Testis (tissue), 3 donors: ENCODE data around the gene KCNIP3. TPM values are rescaled to one million over a fixed set of nuclear protein-coding genes. Genes with fewer than 3 reads are reported as not detected.

ENCODE experiments used
- DNase-seq: peaks from one replicate; pipeline ENCODE4 v3.0.0-alpha.2; 2019
- H3K27ac ChIP-seq, 2 donors: fragments of 200-600 bp; sonication (generic); one replicate each; pipeline ENCODE4 v1.5.1; 2019
- H3K27me3 ChIP-seq: fragments of 200-600 bp; sonication (generic); one replicate; pipeline ENCODE4 v1.5.1; 2019
- H3K36me3 ChIP-seq: fragments of 200-600 bp; sonication (generic); one replicate; pipeline ENCODE4 v1.5.1; 2017; ENCODE audit warnings: low read depth; ENCODE audit errors: missing control alignments
- H3K4me1 ChIP-seq: fragments of 200-600 bp; sonication (generic); one replicate; pipeline ENCODE4 v1.5.1; 2019
- H3K4me3 ChIP-seq, 2 donors: fragments of 200-600 bp; sonication (generic); one replicate each; pipeline ENCODE4 v1.5.1; 2017 to 2019
- H3K9me3 ChIP-seq: fragments of 200-600 bp; sonication (generic); one replicate; pipeline ENCODE4 v1.5.1; 2017
- CTCF ChIP-seq, 3 experiments: fragments of 450-650 bp in 2 of 3; fragments of 200-600 bp in 1 of 3; sonication (generic) in 1 of 3; IDR thresholded peaks; one replicate each; pipeline ENCODE4 v1.5.1; 2016 to 2019; ENCODE audit warnings: antibody characterized with exemption in 3 of 3, mild to moderate bottlenecking in 2 of 3, moderate library complexity in 1 of 3
- POLR2A ChIP-seq: fragments of 450-650 bp; IDR thresholded peaks from one replicate; pipeline ENCODE4 v1.6.1; 2017; ENCODE audit warnings: antibody characterized with exemption, mild to moderate bottlenecking, moderate library complexity
- WGBS, 2 donors: methylation state at CpG; one replicate each; pipeline ENCODE4 v1.1.5; 2018; 5-methylcytosine and 5-hydroxymethylcytosine counted together
- intact Hi-C: fragments of 100-400 bp; cut with DNase I; formaldehyde crosslinking; loops from one replicate; pipeline ENCODE4 v1.15.1; 2023; ENCODE audit warnings: low total_unique reads
- polyA plus RNA-seq: library from polyadenylated mRNA; stranded (reverse); fragments of 350-450 nt; fragmentation: Illumina TruSeq; extraction: RNeasy Lipid Tissue Mini Kit (QIAGEN cat#74804); gene quantifications from one replicate; pipeline ENCODE4 v1.2.3, GENCODE V29; 2014; ENCODE audit warnings: low read depth, low replicate concordance; ENCODE audit not compliant: insufficient read depth
- total RNA-seq, 2 donors: library from RNA; depleted of rRNA; stranded (reverse); fragments of >200 nt; gene quantifications; one replicate each; pipeline ENCODE4 v1.2.3, GENCODE V29; 2016

The KCNIP3 gene
- total and polyA plus RNA-seq, 3 donors from 2014 or later: 23.9 to 69.1 (median 43.4) TPM

GRCh38 chr2:95352310-95353054 lies 55.3 kb downstream of the KCNIP3 start:
- Histone ChIP-seq H3K4me1 (peaks cover 31% of the 10 kb centered on the region), H3K36me3 (no peaks in the 10 kb centered on the region), H3K27ac (no peak overlapping the region), H3K9me3 (no peaks in the 10 kb centered on the region), H3K4me3 (no peak overlapping the region), H3K27me3 (no peaks in the 10 kb centered on the region)
- TF ChIP-seq POLR2A (no peak), CTCF (IDR thresholded peaks at IDR 0.05) (no peak)
- WGBS, 2 donors: 71 to 76% methylated on average over 5 to 6 of the region's 6 CpGs
- DNase-seq: no peak
- intact Hi-C loops: no loop called here

DNA sequence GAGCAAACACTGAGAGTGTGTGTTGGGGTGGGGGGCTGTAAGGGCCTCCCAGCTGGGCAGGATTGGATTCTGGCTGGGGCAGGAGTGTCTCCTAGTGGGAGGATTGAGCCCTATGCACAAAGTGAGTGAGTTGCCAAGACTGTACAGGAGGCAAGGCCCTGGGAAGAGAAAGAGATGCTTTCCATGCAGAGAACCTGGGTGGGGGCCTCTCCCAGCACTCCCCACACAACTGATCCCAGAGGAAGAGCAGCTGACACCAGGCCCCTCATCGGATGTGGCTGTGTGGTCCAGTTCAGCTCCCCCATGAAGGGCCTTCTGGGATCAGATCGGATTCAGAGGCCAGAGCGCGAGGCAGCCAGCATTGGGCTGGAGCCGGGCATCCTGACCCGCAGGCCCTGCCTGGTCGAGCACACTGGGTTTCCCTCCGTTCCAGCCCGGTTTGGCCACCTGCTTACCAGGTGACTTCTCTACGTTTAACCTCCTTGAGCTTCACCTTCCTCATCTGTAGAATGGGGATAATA lies 56.0 kb downstream of the KCNIP3 start:
- Histone ChIP-seq H3K27ac (no peak overlapping the region), H3K4me3 (no peak overlapping the region), H3K27me3 (no peaks in the 10 kb centered on the region), H3K9me3 (no peaks in the 10 kb centered on the region), H3K4me1 (peaks cover 25% of the 10 kb centered on the region), H3K36me3 (no peaks in the 10 kb centered on the region)
- no peak for DNase-seq
- WGBS, 2 donors: 83 to 87% methylated on average over 3 to 10 of the region's 10 CpGs
- intact Hi-C loops: no loop called here
- TF ChIP-seq CTCF (IDR thresholded peaks at IDR 0.05): no peak
- TF ChIP-seq POLR2A: no peak

DNA sequence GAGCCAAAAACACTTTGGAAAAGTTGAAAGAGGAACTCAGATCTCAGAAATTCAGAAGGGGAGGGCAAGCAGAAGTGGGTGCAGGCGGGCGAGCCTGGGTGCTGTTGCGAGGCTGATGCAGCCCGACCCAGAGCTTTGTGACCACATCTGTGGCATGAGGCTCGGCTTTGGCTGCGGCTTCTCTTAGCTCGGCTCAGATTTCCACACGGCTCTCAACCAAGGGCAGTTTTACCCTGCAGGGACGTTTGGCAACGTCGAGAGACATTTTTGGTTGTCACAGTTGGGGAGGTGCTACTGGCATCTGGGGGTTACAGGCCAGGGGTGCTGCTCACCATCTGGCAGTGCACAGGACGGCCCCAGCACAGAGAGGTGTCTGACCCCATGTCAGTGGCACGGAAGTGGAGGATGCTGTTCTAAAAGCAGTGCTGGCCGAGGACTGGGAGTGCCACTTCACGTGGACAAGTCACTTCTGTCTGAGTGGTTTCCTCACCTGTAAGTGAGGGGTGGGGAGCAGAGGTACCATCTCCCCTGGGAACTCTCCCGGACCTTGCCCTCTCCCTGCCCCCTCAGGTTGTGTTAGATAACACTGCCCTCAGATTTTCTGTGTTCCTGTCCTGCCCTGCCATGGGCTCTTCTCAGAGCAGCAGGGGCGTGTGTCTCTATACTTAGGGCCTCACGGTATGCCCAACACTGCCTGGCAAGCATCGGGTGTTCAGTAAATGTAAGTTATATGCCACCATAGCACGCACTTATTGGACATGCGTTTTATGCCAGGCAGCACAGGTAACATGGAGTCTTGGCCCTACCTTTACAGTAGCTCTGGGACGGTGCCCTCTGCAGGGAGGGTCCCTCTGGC lies 56.7 kb downstream of the KCNIP3 start:
- intact Hi-C loops: no loop called here
- no peak for DNase-seq
- 79 to 81% methylated on average over 15 to 22 of the region's 22 CpGs for WGBS, 2 donors
- Histone ChIP-seq H3K36me3 (no peaks in the 10 kb centered on the region), H3K9me3 (no peaks in the 10 kb centered on the region), H3K27me3 (no peaks in the 10 kb centered on the region), H3K4me1 (peaks cover 20% of the 10 kb centered on the region), H3K27ac (no peak overlapping the region), H3K4me3 (no peak overlapping the region)
- no peak for TF ChIP-seq CTCF (IDR thresholded peaks at IDR 0.05)
- TF ChIP-seq POLR2A: no peak

DNA sequence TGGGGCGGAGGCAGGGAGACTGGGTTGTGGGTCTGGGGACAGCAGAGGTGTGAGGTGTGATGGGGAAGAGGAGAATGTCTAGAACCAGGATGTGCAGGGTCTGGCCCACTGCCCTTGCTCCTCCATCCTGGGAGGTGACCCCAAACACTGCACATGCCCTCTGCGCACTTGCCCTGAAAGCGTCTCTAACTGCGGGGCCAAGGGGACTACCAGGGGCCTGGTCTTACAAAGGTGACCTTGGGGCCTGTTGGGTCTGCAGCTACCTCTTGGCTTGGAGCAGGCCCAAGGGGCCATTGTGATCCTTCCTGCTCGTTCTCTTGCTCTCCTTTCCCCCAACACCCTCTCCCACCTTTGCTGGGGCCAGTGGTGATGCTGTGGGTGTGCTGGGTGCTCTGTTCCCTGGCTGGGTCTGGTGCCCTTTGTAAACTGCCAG lies 57.3 kb downstream of the KCNIP3 start:
- no peak overlapping the region for H3K4me3 ChIP-seq
- DNase-seq: no peak
- intact Hi-C loops: no loop called here

More for the DNA sequence above, 57.3 kb downstream of the KCNIP3 start:
- no peaks in the 10 kb centered on the region for H3K27me3 ChIP-seq
- 84 to 100% methylated on average over 1 to 5 of the region's 5 CpGs for WGBS, 2 donors
- no peaks in the 10 kb centered on the region for H3K36me3 ChIP-seq
- TF ChIP-seq CTCF (IDR thresholded peaks at IDR 0.05): no peak
- no peak for TF ChIP-seq POLR2A
- H3K27ac ChIP-seq: no peak overlapping the region
- peaks cover 16% of the 10 kb centered on the region for H3K4me1 ChIP-seq
- no peaks in the 10 kb centered on the region for H3K9me3 ChIP-seq
